ENCODE data around the gene MED7.
"Not testable (repeated sequence)": the region's sequence is repeated elsewhere in the genome, so short reads cannot be mapped to it uniquely, and the experiment has no call there.

The MED7 gene, protein sequence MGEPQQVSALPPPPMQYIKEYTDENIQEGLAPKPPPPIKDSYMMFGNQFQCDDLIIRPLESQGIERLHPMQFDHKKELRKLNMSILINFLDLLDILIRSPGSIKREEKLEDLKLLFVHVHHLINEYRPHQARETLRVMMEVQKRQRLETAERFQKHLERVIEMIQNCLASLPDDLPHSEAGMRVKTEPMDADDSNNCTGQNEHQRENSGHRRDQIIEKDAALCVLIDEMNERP

DNA sequence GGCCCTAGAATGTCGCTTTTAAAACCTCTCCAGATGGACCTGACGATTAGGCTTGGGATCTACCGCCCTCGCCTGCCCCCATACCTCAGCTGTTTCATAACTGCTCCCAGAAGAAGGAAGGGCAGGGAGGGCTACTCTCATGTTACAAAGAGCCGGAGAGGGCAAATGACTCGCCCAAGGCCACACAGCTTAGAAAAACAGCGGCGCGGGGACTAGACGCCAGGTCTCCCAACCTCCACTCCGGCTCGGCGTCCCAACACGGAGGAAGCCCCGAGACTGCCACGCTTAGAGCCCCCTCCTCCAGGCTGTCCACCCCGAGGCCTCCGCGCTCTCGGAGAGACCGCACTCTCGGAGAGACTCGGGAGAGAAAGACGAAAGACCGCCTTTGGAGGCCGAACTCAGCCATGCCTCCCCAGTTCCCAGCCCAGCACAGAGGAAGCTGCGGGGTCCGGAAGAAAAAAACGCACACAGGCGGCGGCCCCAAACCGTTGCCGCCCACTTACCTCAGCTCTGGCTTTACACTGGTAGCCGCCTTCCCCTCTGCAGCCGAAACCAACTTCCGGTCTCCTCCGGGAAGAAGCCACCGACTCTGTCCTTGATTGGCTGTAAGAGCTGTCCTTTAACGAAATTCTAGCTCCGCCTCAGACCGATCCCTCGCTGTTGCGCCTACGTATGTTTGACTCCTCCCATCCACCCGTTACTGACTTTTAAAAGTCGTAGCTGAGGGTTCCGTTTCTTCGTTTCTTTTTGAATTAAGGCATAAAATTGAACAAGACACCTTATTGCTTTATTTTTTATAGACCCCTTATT, at the start of gene MED7:
TSS of gene MED7 (minus strand) at position 549 of the 810 bp plus-strand sequence. CDS start 3,434 bp downstream, outside the sequence.
- peak; percentile 98 for DNase-seq (ENCODE audit: low spot score)

DNA sequence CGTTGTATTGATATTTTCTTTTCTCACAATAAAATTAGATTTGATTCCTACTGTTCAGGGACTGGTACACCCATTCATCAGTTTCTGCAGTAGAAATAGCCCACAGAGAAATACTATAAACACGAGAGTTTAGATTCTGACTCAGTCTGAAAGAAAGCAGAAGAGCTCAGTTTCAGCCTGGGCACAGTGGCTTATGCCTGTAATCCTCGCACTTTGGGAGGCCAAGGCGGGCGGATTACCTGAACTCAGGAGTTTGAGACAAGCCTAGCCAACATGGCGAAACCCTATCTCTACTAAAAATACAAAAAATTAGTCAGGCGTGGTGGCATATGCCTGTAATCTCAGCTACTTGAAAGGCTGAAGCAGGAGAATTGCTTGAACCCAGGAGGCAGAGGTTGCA, 46.6 kb upstream of the MED7 start:
- no peak for DNase-seq (ENCODE audit: low spot score)

DNA sequence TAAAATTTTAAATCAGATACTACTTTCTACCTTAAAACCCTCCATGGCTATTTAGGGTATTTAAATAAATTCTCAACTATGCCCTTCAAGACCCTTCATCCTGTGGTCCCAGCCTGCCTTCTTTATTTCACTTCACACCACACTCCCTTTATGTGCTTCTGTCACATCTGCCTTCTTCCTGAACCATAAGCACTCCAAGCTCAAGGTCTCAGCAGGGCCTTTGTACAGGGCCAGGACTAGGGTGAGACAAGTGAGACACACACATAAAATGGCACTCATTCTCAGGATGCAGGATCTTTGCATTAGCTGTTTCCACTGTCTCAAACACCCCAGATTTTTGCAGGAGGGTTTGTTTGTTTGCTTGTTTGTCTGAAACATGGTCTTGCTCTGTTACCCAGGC, 45.6 kb upstream of the MED7 start:
- no peak for DNase-seq (ENCODE audit: low spot score)

DNA sequence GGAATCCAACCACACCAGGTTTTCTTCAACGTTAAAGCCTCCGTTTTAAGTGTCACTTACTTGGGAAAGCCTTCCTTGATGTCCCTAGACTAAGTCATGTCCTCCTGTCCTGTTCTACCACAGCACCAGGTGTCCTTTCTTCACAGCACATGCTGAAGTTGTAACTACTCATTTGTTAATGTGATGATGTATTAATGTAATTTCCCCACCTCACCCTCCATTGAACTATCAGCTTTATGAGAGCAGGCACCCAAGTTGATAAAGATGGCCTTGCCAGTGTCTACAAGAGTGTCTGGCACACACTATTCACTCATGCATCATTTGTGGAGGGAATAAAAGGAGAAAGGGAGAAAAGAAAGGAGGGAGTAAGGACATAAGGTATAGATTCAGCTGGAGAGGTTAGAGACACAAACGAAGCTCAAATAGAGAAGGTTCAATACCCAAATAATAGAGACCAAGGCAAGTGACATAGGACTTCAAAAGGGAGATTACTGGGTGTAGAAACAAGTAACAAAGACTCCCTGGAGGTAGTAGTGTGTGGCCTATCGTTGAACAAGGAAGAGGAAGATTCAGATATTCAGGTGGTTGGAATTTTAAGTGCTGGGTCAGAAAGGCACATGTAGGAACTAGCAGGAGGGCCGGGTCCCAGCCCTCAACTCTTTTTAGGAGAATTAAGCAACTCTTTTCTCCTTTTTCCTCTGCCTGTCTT, 44.5 kb upstream of the MED7 start:
- DNase-seq (ENCODE audit: low spot score), result no peak

DNA sequence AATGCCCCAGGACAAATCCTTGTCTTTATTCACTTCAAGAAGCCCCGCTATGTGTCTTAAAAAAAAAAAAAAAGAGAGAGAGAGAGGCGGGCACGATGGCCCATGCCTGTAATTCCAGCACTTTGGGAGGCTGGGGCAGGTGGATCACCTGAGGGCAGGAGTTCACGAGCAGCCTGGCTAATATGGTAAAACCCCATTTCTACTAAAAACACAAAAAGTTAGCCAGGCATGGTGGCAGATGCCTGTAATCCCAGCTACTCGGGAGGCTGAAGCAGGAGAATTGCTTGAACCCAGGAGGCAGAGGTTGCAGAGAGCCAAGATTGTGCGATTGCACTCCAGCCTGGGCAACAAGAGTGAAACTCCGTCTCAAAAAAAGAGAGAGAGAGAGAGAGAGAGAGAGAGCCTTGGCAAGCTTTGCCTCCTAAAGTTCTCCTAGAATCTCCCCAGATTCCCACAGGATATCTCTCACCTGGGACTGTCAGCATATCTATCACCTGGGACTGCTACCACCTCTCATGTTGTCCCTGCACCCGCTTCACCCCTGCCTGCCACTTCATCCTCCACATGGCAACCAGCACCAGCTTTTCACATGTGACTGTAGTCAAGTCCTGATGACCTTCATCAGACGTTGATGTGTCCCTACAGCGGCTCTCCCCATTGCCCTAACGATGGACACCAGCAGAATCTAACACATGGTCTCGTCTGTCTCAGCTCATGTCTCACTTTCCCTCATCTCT, 43.8 kb upstream of the MED7 start:
- no peak for DNase-seq (ENCODE audit: low spot score)

DNA sequence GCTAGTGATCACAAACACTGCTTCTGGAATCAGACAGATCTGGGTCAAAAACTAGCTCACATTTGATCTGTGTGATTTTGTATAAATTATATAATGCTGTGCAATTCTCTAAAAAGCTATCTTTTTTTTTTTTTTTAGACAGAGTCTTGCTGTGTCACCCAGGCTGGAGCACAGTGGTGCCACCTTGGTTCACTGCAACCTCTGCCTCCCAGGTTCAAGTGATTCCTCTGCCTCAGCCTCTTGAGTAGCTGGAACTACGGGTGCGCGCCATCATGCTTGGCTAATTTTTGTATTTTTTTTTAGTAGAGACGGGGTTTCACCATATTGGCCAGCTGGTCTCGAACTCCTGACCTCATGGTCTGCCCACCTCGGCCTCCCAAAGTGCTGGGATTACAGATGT, 42.5 kb upstream of the MED7 start:
- not testable (repeated sequence) for DNase-seq (ENCODE audit: low spot score)

DNA sequence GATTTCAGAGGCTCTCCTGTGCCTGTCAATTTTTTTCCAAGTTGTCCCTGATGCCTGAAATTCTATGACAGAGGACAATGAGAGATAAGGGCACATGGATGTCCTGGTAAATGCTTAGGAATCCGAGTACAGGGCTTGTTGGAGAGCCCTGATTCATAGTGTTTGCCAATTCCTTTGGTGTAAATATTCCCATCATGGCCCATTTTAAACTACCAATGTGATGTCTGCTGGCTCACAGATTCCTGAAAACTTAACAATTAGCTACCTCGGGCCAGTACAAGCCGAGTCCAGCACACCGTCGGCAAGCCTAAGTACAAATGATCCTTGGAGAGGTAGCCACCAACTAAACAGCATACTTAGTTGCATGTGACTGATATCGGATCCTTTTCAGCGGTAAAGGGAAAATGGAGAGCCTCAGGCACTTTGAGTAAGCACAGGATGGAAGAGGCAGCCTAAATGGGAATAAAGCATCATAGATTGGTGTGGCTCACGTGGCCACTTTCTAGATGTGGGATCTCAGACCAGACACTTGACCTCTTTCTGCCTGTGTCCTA, 41.5 kb upstream of the MED7 start:
- no peak for DNase-seq (ENCODE audit: low spot score)

DNA sequence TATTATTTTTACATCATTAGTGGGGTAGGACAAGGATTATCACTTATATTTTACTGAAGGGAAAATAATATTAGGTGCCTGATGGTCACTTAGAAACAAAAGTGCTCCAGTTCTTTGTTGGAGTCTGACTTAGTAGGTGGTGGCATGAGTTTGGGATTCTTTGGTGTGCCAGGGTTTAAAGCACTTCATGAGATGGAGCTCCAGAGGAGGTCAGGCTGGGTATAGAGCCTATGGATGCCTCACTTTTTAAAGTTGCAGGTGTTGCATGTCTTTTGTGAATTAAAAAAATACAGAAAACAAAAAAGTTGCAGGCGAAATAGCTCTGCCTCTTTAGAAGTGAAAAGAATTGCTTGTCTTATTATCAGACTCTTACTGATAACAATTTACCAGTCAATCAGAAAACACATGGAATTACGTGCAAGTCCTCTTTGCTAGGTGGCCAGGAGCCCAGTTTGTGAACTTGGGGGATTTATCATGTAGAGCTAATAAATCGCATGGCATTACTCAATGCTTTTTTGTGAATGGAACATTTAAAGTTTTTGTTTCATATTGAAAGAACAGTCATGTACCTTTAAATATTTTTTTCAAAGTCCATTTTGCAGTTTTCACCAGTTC, 39.6 kb upstream of the MED7 start:
- no peak for DNase-seq (ENCODE audit: low spot score)

DNA sequence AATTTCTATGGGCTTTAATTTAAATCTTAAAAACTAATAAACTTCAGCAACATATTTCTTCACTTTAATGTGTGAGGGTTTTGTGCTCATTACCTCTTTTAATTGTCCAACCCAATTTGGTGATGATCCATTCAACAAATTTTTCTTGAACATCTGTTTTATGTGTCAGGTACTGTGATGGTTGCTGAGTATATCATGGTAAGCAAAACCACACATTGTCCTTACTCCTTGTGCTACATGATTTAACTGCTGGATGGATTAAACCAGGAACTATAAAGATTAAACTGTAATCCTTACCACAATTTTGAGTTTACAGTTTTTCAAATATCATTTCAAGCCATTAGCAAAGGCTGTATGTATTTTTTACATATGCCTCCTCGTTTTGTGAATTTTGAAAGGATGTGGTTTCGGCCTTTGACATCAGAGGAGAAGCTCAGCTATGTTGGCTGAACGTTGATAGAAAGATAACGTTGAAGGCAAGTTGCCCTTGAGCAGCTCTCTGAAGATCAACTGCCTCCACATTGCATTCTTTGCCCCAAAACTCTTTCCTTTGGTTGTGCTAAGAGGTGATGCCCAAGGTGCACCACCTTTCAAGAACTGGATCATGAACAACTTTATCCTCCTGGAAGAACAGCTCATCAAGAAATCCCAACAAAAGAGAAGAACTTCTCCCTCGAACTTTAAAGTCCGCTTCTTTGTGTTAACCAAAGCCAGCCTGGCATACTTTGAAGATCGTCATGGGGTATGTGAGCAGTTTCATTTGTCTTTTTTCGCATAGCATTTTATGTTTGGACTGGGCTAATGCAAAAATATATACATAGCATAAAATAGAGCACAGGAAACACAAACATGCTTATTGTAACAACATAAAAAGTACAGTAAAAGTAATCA, 38.0 kb upstream of the MED7 start, which contains the start of gene ITK:
TSS of gene ITK (plus strand) at position 467 of the 891 bp plus-strand sequence. CDS start at position 605, 138 bp downstream.
- no peak for DNase-seq (ENCODE audit: low spot score)

DNA sequence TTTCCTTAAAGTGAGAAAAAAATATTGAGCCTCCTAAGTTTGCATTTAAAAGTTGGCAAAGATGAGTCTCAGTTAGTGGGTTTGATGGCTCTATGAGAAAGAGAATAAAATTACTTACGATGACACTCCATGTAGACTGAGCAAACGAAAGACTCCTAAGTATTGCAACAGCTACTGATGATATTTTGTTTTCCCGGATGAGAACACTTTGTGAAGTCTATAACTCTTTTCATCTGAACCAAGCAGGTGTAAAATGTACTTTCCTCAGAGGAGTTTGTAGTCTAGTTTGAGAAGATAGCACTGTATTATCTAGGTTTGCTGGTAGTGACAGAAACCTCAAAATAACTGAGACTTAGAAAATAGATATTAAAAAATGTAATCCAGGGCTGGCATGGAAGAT, 36.3 kb upstream of the MED7 start:
- DNase-seq (ENCODE audit: low spot score), result no peak

DNA sequence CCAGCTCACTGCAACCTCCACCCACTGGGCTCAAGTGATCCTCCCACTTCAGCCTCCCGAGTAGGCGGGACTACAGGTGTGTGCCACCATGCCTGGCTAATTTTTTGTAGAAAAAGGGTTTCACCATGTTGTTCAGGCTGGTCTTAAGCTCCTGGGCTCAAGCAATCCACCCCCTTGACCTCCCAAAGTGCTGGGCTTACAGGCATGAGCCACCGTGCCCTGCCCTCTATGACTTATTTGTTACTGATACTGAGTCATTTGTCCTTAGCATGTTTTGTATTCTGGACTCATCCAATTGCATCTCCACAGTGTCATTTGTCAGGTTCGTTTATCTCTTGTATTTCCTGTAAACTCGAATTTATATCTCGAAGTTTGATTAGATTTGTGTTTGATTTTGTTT, 35.3 kb upstream of the MED7 start:
- DNase-seq (ENCODE audit: low spot score), result no peak

DNA sequence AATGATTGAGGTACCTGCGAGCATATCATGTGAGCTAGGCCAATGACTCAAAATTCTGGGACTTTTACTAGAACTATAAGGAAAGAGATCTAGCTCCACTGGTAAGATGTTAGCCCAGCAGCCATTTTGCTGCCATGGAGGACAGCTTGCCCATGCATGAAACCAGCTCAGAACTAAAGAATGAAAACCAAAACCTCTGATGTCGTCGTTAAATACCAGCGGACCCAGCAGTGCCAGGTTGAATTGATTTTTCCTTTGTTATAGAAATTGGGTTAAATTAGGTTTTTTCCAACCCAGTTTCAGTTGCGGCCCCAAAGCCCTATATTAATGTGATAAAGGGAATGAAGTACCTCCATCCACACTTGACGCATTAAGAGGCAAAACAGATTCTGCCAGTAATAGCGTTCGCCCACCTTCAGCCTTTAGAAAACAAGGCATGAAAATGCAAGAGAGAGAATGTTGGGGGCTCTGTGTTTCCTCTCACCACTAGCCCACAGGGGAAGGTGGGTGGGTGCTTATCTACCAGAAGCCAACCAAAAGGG, 32.5 kb upstream of the MED7 start:
- no peak for DNase-seq (ENCODE audit: low spot score)

DNA sequence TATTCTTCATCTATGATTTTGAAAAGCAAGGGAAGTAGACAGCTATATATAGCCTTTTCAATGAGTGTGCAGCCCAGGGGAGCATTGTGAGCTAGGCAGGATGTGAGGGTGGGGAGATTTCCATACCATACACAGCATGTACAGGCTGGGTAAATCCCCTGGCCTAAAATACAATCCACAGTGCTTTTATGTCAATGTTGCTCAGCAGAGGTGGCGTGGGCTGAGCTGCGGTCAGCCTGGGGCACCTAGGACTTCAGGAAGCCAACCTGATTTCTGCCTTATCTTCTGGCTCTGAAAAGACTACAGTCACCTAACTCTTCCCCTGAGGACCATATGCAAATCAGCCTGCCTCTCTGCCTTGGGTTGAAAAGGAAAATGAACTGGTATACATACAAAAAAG, 29.7 kb upstream of the MED7 start:
- no peak for DNase-seq (ENCODE audit: low spot score)

DNA sequence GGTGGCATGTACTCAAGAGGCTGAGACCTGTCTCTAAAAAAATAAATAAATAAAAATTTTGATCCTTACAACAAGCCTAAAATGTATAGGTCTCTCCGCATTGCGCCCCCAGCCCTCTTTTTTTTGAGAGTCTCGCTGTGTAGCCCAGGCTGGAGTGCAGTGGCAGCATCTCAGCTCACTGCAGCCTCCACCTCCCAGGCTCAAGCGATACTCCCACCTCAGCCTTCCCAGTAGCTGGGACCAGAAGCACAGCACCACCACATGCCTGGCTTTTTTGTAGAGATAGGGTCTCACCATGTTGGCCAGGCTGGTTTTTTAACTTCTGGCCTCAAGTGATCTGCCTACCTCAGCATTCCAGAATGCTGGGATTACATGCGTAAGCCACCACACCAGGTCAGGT, 25.6 kb upstream of the MED7 start:
- no peak for DNase-seq (ENCODE audit: low spot score)

DNA sequence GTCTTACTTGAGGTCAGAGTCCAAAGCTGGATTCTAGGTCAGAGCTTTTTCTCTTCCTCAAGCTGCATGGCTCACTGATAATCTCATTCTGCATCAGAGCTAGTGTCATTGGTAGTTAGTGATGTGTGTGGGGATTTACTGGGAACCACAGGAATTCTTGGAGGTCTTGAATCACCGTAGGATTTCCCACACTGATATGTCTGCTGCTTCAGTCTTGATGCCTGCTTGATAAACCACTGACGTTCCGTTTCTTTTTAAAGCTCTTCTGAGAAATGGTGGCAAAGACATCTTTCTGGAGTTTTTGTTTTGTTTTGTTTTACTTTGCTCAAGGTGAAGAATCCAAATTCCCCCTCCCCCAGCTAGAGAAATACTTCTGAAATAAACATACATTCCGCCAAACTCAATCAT, 24.6 kb upstream of the MED7 start:
- peak; percentile 55 for DNase-seq (ENCODE audit: low spot score)

DNA sequence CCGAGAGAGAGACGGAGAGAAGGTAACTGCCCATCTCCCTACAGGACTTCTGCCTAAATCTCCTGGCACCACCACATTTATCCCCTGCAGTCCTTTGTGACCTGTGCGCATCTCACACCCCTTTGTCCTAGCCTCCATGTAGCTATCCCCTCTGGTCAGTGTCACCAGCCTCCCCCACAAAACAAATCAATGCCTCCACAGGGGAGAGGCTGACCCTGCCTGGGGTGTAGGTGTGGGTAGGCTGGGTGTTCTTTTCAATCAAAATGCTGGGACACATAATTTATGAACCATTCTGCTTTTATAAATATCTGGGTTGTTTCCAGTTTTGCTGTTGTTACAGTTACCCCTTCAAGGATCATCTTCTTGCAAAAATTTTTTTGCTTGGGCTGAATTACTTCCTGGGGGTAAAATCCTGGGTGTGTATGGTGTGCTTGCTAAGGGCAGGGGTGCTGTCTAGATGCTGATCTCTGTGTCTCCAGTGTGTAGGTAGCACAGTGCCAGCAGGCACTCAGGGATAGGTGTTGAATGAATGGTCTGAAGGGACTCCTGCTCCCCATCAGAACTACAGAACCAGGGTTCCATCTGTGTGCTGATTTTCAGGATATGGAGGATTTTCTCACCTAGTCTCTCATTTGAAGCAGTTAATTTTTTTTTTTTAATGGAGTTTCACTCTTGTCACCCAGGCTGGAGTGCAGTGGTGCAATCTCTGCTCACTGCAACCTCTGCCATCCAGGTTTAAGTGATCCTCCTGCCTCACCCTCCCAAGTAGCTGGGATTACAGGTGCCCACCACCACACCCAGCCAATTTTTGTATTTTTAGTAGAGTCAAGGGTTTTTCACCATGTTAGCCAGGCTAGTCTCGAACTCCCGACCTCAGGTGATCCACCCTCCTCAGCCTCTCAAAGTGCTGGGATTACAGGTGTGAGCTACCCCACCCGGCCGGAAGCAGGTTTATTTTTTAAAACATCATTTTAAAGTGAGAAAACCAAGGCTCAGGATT, 23.8 kb upstream of the MED7 start, which contains the start of gene GARIN3:
TSS of gene GARIN3 (minus strand) at position 51 of the 1,000 bp plus-strand sequence. CDS start 96 bp downstream, outside the sequence.
- DNase-seq (ENCODE audit: low spot score), result no peak

DNA sequence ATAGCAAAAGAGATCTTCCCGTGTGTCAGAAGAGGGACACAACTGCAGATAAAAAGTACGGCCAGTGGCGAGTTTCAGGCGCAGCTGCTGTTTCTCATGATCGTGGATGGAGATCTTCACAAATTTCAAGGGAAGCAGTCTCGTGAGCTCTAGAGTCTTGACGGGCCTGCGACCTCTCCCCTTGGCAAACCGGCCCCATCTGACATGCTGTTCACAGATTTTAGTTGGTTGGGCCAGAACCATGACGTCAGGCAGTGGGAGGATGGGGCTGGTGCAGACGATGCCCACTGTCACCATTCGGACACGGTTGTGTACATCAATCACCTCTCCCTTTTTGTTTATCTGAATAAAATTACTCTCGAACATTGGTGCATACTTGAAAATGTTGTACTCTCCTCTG, 23.0 kb upstream of the MED7 start:
- no peak for DNase-seq (ENCODE audit: low spot score)

DNA sequence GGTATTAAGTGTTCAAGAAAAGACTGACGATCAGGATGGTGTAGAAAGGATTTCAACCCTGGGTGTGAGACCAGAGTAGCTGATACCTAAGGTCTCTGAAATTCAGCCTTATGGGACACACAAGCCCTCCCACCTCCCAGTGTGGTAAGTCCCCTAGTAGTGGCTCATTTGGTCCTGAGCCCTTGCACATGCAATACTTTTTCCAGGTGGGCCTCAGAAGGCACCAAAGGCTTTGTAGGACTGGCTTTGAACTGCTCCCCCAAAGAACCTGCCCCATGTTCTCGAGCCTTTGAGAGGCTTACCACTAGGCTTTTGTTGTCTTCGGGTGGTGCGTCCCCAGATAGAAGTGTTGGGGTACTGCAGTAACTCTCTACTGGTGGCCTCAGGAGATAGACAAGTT, 22.6 kb upstream of the MED7 start:
- DNase-seq (ENCODE audit: low spot score), result no peak

DNA sequence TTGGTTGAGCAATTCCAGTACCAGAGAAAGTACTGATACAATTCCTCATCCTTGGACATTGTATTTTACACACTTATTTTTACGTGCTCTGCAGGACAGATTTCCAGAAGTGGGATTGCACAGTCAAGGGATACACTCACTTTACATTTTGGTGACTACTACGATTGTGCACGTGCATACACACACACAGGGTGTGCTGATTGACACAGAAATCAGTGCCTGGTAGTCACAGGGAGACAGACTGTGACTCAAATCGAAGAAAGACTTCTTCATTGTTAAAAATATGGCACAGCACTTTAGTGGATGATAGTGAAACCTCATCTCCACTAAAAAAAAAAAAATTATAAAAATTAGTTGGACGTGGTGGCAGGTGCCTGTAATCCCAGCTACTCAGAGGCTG, 21.9 kb upstream of the MED7 start:
- no peak for DNase-seq (ENCODE audit: low spot score)
